Retinal pigment epithelial cell (primary cell): ENCODE data around the gene MANF.

Experiments
- DNase-seq: peaks from one replicate; pipeline ENCODE4 v3.0.0-alpha.2; 2010; ENCODE audit warnings: low read depth
- H3K4me3 ChIP-seq: 2 replicates; pipeline ENCODE4 v1.5.1; 2011; ENCODE audit warnings: mild to moderate bottlenecking, low read length, control low read depth, moderate library complexity
- CTCF ChIP-seq: conservative IDR thresholded peaks from 2 replicates; pipeline ENCODE4 v1.5.1; 2011; ENCODE audit warnings: low read depth, low read length, control low read depth, inconsistent platforms

Gene MANF

GRCh38 chr3:51434110-51434509 lies 49.0 kb downstream of the MANF start:
- no peak overlapping the region for H3K4me3 ChIP-seq
- DNase-seq, result no peak
- TF ChIP-seq CTCF, result no peak

- no peak overlapping the region for H3K4me3 ChIP-seq
- TF ChIP-seq CTCF, result peak; percentile 88
- DNase-seq, result peak; percentile 25
Observed at GRCh38 chr3:51434746-51435327, 49.7 kb downstream of the MANF start.

- no peak for DNase-seq
- TF ChIP-seq CTCF, result no peak
- no peak overlapping the region for H3K4me3 ChIP-seq
Observed at GRCh38 chr3:51436998-51437639, 52.0 kb downstream of the MANF start.
